ENCODE measurements around the gene PLCB4.

Gene PLCB4

DNA sequence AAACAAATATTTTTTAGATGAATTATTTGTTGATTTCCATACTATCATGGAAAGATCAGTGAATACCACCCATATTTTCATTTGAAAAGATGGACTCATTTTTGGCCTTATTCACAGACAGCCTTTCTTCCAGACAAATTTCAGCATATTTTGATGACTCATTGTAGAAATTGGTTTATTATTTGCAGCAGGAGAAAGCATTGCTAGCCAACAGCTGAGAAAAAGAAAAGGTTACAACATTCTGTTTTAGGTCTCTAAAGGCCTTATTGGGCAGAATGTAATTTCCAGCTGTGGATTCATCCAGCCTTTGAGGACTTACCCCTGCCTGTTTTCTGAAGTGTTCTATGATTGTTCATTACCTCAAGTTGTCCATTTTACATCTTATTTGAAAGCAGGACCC lies 201.9 kb downstream of the PLCB4 start:
- no peak for DNase-seq (ENCODE audit: low spot score)

DNA sequence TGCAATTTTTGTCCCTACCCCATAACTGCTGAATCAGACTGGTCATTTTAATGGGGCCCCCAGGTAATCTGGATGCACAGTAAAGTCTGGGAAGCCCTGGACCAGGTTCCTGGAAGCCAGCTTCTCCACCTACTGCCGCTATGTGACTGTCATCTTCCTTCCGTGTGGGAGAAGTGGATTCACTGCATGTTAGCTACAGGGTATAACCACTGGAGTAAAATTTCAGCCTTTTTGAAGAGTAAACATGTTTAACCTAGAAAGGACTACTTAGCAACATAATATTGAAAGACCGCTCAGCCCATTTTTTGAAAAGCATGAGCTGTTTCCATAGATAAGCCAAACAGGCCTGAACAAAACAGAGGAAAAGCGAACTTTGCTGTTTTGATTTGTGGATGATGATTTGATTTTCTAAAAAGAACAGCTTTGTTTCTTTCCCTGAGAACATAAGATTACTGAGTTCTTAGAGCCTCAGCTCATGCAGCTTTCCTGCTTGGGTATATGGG lies 208.1 kb downstream of the PLCB4 start:
- no peak for DNase-seq (ENCODE audit: low spot score)

DNA sequence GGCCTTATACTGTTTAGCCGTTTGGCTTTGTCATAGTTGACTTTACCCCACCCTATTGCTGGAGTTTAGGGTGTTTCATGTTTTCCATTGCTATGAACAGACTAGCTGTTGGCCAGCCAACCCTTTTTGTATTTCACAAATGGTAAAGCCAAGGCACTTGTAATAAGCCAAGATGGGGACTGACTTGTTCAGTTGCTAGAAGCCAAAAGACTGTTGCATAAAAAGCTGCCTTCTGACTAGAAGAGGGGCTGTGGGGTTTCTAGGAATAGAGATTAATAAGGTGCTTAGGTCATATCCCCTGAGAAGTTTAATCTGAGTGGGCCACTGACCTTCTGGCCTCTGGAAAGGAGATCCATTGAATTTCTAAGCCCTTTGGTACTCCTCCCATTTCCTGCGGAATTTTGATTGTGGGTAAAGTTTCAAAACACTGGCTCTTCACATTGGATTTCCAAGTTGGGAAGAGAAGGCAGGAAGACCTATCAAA lies 211.1 kb downstream of the PLCB4 start:
- no peak for DNase-seq (ENCODE audit: low spot score)

DNA sequence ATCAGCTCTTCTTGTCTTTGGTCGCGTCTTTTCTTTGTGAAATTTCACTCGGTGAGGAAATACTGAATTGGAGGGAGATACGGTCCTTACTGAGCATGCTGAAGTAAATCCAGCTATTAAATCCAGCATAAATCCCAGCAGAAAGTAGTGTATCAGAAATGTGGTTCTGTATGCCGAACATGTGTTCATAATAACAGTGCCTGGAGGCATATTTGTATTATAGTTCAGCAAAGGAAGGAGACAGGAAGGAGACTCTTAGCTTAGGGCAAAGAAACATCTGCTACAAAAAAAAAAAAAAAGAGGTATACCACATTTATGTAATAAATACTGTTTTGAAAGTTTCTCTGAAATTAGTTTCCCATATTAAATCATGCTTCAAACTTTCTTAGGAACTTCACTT lies 211.8 kb downstream of the PLCB4 start:
- DNase-seq (ENCODE audit: low spot score), result no peak

DNA sequence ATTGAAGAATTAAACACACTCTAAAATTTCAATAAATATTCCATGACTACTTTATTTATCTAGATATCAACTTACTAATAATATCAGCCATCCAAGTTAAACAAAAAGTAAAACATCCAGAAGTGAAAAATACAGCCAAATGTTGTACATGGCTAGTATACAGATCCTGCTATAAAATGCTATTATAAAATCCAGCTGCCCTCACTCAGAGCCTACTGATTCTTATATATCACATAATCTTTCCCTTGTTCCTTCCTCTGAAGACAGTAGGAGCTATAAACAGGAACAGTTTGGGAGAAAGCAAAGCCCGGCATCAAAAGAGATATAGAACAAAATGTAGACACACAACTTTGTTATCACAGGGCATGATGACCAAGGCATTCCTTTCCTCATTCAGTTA lies 212.9 kb downstream of the PLCB4 start:
- no peak for DNase-seq (ENCODE audit: low spot score)

DNA sequence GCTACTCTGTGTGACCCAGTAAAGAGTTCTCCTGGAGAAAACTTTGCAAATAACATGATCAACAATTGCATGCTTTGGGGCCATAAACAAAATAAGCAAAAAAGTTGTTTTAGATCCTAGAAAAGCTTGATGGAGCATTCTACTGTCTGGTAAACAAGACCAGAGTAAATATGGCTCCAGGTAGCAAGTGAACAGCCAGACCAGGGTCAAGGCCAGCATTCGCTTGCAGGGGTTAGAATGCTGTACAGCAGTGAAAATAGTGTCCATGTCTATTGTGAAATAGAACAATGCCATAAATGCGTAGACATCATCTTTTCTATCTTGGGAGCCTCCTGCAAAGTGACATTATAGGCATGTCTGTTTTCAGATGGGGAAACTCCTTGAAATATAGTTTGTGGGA lies 216.7 kb downstream of the PLCB4 start:
- no peak for DNase-seq (ENCODE audit: low spot score)

DNA sequence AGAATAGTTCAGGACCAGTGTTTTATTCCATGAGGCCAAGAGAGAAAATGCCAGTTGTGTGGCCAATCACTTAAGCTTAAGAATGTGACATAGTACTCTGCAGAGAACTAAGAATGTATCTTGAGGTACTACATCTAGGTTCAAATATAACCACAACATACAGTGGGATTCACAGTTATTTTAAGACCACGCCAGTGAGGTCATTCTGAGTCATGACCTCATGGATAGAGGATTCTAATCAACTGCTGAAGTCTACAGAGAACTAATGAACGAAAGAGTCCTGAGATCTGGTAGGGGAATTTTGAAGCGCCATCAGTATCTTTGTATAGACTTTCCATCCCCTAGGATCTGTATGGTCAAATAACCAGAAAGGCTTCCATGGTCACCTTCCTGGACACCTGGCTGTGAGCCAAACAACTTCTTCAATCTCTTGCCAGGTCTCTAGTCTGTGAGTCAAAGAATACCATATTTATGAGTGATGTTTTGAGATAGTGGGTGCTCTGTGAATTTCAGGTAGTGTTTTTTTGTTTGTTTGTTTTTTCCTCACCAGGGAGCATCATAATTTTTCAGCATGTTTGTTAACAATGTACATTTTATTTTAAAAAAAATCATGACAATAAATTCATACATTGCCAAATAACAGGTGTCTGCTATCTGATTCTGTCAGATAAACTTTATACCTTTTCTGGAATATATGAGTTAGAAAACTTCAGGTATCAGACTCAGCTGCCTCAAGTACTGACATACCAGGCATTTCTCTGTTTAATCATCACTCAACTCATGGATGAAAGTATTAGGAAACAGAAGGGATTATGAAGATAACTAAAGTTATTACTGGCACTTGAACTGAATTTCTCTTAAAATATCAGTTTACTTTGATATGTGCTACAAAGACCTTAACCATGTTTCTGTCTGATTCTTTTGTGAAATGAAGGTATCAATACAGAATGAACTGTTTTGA lies 217.9 kb downstream of the PLCB4 start:
- DNase-seq (ENCODE audit: low spot score), result no peak

DNA sequence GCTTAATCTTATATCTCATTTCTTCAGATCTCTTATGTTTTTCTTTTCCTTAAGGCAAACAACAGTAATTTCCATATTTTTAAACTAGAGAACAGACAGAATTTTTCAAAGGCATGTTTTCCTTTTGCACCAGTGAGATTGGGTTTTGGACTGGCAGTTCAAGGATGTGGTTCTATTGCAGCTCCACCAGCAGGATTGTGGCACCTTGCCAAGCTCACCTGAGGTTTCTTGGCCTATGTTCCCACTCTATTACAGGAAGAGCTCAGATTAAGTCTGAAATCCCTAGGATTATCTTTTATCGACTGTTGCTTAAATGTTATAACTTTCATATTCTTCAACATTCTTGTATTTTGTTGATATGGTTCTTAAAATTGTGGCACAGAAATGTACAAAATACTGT lies 218.9 kb downstream of the PLCB4 start:
- DNase-seq (ENCODE audit: low spot score), result no peak

DNA sequence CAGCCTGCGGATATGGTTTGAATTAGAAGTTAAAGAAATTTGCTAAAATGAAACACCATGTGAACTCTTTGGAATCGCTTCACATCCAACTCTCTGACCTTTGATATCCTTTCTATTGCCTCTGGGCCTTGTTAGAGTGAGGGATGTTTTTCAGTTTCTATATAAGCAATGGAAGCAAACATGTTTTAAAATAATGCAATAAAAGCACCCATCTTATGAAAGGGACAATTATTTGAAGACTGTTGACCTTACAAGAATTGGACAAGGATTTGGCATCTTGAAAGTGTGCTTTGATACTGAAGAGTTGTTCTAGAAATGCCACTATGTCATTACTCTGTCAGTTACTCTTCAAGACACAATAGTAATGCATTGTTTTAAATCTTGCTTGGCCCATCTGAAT lies 221.4 kb downstream of the PLCB4 start:
- no peak for DNase-seq (ENCODE audit: low spot score)

DNA sequence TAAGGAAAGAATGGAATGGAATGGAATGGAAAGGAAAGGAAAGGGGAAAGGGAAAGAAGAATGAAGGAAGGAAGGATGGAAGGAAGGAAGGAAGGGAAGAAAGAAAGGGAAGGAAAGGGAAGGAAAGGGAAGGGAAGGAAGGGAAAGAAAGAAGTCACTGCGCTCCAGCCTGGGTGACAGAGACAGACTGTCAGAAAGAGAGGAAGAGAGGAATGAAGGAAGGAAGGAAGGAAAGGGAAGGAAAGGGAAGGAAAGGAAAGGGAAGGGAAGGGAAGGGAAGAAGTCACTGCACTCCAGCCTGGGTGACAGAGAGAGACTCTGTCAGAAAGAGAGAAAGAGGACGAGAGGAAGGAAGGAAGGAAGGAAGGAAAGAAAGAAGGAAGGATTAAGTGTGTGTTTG lies 224.3 kb downstream of the PLCB4 start:
- no peak for DNase-seq (ENCODE audit: low spot score)

DNA sequence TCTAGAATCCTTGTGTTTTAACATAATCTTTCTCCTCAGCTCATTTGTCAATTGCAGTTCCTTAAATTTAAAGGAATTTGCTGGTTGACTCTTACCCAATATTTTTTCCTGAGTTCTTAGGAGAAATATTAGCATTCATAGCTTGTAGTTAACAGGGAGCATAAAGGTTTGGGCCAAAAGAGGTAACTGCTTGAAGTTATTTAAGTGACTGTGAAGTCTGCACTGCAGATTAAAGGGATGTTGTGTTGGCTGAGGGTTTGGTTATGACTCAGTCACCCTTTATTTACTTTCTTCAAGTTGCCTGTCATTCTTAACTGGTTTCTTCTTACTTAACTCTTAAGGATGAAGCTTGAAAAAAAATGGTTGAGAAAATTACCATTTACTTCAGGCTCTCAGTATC lies 225.2 kb downstream of the PLCB4 start:
- DNase-seq (ENCODE audit: low spot score), result no peak

DNA sequence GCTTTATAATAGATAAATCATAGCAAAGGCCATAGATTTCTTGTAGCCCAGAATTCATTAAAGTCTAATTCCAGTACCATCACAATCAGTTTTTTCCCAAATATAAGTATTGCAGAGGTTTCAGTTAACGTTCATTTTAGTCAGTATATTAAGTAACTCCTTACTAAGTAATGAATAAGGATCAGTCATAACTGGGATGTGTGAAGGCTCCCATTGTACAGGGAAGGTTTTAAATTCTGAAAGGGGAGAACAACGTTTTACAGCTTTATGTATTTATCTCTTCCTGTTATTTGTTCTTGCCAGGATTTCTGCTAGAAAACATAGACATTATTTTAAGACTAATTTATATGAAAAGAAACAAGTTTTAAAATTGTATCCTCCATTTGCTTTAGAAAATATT lies 230.0 kb downstream of the PLCB4 start:
- no peak for DNase-seq (ENCODE audit: low spot score)

DNA sequence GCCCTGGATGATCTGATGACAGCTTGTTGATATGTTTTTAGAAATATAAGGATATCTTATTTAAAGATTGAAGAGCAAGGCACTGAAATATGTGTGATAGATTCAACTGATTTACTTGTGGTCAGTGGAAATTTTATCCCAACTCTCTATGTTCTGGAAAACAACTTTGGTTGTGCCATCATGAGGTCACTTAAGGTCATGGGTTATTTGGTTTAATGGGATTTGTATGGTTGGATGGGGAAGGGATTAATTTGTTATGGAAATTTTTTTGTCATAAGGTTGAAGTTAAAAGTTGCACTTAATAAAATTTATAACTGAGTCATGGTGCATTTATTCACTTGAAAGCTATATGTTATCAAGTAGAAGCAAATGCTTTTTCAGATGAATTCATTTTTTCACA lies 231.2 kb downstream of the PLCB4 start:
- DNase-seq (ENCODE audit: low spot score), result no peak

DNA sequence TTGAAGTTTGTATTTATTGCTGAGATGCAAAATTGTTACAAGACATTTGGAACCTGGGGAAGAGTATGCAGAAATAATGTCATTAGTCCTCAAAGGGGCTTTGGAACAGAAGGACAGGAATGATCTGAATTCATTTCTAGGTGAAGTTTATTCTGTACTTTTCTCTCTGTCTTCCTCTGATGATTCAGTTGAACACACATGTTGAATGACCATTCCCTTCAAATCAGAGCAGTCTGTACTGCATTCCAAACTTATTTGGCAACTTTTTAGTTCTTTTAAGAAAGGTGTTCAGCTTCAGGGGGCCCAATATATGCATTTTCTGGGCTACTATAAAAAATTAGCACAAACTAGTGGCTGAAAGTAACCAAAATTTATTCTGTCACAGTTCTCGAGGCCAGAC lies 231.6 kb downstream of the PLCB4 start:
- DNase-seq (ENCODE audit: low spot score), result no peak

DNA sequence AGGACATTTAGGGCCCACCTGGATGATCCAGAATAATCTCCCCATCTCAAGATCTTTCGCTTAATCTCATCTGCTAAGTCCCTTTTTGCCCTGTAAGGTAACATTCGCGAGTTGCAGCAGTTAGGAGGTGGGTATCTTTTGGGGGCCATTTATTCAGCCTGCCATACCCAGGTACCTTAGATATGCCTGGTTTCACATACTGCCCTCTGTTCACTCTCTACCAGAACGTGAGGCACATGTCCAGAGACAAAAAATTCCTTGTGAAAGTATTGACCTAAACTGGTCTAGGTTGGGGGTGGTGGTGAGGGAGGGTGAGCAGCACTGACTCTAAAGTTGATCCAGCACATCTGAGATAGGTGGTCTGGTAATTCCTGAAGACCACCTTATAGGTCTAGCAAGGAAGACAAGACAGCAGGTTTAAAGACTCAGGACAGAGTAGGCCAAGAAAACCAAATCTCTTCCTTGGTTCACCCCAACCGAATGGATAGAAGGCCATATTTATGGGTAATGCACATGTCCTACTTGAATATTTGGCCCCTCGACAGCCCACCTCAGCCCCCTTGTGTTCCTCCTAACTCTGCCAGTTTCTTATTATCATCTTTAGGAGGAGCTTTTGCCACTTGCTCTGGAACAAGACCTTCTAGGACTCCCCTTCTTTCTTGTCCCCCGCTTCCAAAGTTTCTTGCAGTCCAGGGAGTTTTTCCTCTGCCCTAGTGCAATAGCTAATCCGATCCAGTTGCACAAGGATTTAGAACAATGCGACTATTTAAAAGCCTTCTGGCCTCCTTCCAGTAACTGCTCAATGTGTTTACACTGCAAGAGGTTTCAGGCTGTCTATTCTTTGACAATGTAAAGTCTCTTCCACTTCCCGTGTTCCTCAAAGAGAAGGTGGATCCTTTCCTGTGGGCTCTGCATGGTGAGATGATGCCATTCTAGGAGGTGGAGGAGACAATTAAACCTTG lies 232.5 kb downstream of the PLCB4 start:
- DNase-seq (ENCODE audit: low spot score), result no peak

DNA sequence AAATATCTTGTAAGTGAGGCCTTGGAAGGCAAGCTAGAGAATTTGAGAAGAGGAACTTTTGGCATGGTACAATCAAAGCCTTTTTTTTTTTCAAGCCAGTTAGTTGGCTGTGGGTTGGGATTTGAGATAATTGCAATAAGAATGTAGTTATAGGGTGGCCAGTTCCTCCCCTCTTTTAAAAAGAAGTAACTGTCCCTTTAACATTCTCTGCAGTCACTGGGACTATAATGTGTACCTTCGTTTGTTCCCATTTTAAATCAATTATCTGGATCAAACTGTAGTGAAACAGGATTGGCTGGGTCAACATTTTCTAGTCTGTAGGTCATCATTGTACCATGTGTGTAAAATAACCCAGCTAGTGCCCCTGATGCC lies 233.2 kb downstream of the PLCB4 start:
- no peak for DNase-seq (ENCODE audit: low spot score)

DNA sequence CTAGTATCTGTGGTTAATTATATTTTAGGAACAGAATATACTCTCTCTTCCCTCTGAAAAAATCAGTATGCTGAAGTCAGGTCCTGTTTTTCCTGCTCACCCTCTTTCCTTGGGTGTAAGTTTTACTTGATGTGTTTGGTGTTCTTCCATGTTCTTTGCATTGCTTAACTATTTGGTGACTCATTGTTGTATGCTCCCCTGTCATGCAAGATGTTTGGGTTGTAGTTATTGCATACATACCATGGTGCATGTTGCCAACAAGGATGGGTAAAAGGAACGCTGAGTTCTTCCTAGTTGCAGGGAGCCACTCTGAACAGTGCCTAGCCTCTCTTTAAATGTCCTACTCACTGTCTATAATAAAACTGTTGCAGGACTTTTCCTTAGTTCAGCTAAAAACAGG lies 237.6 kb downstream of the PLCB4 start:
- DNase-seq (ENCODE audit: low spot score), result no peak

DNA sequence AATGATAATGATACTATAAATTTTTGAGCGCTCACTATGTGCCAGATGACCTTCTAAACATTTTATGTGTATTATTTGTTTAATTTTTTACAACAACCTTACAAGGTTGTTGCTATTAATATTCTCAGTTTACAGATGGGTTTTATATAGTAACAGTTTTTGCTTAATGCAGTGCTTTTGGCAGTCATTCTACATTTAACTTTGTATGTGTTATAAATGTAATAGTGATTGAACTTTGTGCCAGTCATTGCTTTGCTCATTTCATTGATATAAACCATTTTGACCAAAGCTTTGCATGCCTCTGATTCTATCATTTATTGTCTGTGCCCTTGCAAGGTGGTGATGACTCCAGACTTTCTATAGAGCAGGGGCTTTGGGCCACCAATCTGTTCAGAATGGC lies 239.2 kb downstream of the PLCB4 start:
- no peak for DNase-seq (ENCODE audit: low spot score)

DNA sequence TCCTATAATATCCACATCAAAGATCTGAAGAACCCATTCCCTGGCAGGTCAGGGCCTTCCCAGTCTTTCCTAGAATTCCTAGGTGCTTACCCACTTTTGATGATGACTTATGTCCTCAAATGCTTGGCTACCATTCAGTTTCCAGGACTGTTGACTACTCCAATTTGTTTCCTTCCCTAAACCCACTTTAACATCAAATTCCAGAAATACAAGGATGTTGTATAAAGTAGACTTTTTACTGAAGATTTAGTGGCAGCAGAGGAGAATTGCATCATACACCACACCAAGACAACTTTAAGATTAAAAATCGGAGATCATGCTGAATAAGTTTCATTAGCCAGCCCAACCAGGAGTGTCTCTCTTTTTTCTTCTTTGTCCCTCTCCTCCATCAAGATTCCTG lies 242.2 kb downstream of the PLCB4 start:
- DNase-seq (ENCODE audit: low spot score), result no peak

DNA sequence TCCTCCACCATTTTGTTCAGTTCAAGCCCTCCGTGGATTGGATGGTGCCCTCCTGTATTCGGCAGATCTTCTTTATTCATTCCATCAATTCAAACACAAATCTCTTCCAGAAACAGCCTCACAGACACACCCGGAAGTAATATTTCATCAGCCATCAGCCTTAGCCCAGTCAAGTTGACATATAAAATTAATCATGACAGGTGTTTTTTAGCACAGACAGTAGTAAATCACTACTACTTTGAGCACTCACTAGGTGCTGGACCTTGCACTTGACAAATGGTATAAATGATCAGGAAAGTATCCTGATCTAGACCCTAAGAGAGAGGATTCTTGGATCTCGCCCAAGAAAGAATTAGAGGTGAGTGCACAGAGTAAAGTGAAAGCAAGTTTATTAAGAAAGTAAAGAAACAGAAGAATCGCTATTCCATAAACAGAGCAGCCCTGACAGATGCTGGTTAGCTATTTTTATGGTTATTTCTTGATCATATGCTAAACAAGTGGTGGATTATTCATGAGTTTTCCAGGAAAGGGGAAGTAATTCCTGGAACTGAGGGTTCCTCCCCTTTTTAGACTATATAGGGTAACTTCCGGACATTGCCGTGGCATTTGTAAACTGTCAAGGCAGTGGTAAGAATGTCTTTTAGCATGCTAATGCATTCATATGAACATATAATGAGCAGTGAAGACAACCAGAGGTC lies 250.9 kb downstream of the PLCB4 start:
- no peak for DNase-seq (ENCODE audit: low spot score)

DNA sequence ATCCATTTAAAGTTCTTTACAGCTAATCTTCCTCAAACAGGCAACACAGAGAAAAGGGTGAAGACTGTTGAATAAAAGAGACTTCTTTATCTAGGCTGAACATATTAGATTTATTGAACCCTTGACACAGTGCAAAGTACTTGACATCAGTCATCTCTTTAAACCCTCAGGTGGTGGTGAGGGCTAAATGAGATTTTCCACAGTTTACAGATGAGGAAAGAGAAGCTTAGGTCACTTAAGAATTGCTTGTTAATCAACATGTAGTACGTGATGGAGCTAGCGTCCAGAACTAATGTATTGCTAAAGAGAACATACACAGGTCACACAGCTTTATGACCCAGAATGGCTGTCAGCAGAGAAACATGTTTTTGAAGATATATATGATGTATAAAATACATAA lies 252.1 kb downstream of the PLCB4 start:
- DNase-seq (ENCODE audit: low spot score), result no peak

DNA sequence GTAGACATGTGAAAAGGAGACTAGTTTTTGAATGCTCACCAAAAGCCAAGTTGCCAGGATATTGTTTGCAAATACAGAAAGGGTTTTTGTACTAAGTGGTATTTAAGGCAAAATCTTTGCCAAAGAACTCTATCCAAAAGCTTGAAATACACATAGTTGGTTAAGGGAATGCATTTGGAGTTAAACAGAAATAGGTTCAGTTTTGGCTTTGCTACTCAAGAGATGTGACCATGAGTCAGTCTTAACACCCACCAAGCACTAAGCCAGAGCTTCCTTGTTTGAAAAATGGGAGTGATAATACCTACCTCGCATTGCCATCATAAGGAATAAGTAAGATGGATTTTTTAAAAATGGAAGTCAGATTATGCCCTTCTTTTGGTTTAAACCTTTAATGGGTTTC lies 253.8 kb downstream of the PLCB4 start:
- no peak for DNase-seq (ENCODE audit: low spot score)
